Measurements from ENCODE around the gene RRN3.
"Not testable (repeated sequence)": the region's sequence is repeated elsewhere in the genome, so short reads cannot be mapped to it uniquely, and the experiment has no call there.

DNA sequence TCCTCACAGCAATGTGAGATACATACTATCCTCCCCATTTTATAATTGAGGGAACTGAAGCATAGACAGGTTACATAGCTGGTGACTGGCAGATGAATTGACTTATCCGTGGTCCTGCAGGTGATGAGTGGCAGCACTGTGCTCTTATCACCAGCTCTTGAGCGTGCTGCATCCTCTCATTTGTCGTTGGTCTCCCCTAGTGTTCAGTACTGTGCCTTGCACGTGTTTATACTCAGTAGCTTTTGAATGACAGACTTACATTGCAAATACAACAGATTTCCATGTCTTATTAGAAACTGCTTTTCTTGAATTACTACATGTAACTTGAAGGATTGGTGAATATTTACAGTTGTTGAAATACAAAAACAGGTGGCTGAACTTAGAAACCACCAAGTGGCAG lies 71.9 kb downstream of the RRN3 start:
- TF ChIP-seq, protein P1, sequence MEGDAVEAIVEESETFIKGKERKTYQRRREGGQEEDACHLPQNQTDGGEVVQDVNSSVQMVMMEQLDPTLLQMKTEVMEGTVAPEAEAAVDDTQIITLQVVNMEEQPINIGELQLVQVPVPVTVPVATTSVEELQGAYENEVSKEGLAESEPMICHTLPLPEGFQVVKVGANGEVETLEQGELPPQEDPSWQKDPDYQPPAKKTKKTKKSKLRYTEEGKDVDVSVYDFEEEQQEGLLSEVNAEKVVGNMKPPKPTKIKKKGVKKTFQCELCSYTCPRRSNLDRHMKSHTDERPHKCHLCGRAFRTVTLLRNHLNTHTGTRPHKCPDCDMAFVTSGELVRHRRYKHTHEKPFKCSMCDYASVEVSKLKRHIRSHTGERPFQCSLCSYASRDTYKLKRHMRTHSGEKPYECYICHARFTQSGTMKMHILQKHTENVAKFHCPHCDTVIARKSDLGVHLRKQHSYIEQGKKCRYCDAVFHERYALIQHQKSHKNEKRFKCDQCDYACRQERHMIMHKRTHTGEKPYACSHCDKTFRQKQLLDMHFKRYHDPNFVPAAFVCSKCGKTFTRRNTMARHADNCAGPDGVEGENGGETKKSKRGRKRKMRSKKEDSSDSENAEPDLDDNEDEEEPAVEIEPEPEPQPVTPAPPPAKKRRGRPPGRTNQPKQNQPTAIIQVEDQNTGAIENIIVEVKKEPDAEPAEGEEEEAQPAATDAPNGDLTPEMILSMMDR (IDR thresholded peaks at IDR 0.05): peak in 5 of 6 experiments; percentile 37 to 78 (median 71)
- not testable (repeated sequence) for TF ChIP-seq POLR2A (IDR thresholded peaks at IDR 0.05)

All from Peyer's patch (tissue), 4 donors.